WTC11 (cell line): ENCODE measurements around the gene PHACTR3.

Source experiments
- ATF1 ChIP-seq: sonication (generic); formaldehyde crosslinking; IDR thresholded peaks from 2 replicates; pipeline ENCODE4 v1.8.1; 2023; ENCODE audit warnings: mild to moderate bottlenecking, moderate library complexity, missing genetic modification reagents
- CREB1 ChIP-seq: sonication (generic); formaldehyde crosslinking; IDR thresholded peaks from 2 replicates; pipeline ENCODE4 v1.8.0; 2023; ENCODE audit warnings: mild to moderate bottlenecking, missing genetic modification reagents
- CTCF ChIP-seq: fragments of 200-600 bp; IDR thresholded peaks from 2 replicates; pipeline ENCODE4 v1.8.0; 2022; ENCODE audit warnings: antibody characterized with exemption
- GRHL2 ChIP-seq: fragments of 250-450 bp; sonication (Bioruptor Pico); IDR thresholded peaks from 2 replicates; pipeline ENCODE4 v1.8.0; 2022; ENCODE audit warnings: mild to moderate bottlenecking, moderate library complexity; ENCODE audit not compliant: insufficient replicate concordance, severe bottlenecking
- MAX ChIP-seq: sonication (generic); formaldehyde crosslinking; IDR thresholded peaks from 2 replicates; pipeline ENCODE4 v1.8.0; 2022; ENCODE audit warnings: mild to moderate bottlenecking, missing genetic modification reagents
- NFE2L1 ChIP-seq: sonication (generic); formaldehyde crosslinking; IDR thresholded peaks from 2 replicates; pipeline ENCODE4 v1.8.1; 2023; ENCODE audit warnings: missing genetic modification reagents
- NFYB ChIP-seq: sonication (generic); formaldehyde crosslinking; conservative IDR thresholded peaks from 2 replicates; pipeline ENCODE4 v1.8.0; 2022; ENCODE audit warnings: low read depth, missing genetic modification reagents
- SMAD3 ChIP-seq: sonication (generic); formaldehyde crosslinking; IDR thresholded peaks from 2 replicates; pipeline ENCODE4 v1.8.0; 2022; ENCODE audit warnings: missing genetic modification reagents, mild to moderate bottlenecking, borderline replicate concordance
- SP1 ChIP-seq: sonication (generic); formaldehyde crosslinking; conservative IDR thresholded peaks from 2 replicates; pipeline ENCODE4 v1.8.1; 2022; ENCODE audit warnings: missing genetic modification reagents
- TCF7 ChIP-seq: sonication (generic); formaldehyde crosslinking; IDR thresholded peaks from 2 replicates; pipeline ENCODE4 v1.8.0; 2022; ENCODE audit warnings: mild to moderate bottlenecking, low read depth, missing genetic modification reagents, moderate library complexity
- TEAD1 ChIP-seq: sonication (generic); formaldehyde crosslinking; IDR thresholded peaks from 2 replicates; pipeline ENCODE4 v1.8.0; 2022; ENCODE audit warnings: mild to moderate bottlenecking, missing genetic modification reagents
- ZNF121 ChIP-seq: sonication (generic); formaldehyde crosslinking; IDR thresholded peaks from 2 replicates; pipeline ENCODE4 v1.8.0; 2023; ENCODE audit warnings: missing genetic modification reagents
- TF ChIP-seq, protein P1 (sequence below): sonication (generic); formaldehyde crosslinking; IDR thresholded peaks from 2 replicates; pipeline ENCODE4 v1.8.1; 2022; ENCODE audit warnings: low read depth, missing genetic modification reagents, borderline replicate concordance

- TF ChIP-seq CTCF (no peak), TCF7 (CRISPR knock-in tag) (no peak), NFYB (CRISPR knock-in tag) (no peak), NFE2L1 (CRISPR knock-in tag) (no peak), ATF1 (CRISPR knock-in tag) (no peak), GRHL2 (CRISPR knock-in tag) (no peak), CREB1 (no peak), SP1 (CRISPR knock-in tag) (no peak), MAX (CRISPR knock-in tag) (no peak), SMAD3 (CRISPR knock-in tag) (no peak), TEAD1 (CRISPR knock-in tag) (no peak), ZNF121 (CRISPR knock-in tag) (no peak)
- TF ChIP-seq, protein P1, sequence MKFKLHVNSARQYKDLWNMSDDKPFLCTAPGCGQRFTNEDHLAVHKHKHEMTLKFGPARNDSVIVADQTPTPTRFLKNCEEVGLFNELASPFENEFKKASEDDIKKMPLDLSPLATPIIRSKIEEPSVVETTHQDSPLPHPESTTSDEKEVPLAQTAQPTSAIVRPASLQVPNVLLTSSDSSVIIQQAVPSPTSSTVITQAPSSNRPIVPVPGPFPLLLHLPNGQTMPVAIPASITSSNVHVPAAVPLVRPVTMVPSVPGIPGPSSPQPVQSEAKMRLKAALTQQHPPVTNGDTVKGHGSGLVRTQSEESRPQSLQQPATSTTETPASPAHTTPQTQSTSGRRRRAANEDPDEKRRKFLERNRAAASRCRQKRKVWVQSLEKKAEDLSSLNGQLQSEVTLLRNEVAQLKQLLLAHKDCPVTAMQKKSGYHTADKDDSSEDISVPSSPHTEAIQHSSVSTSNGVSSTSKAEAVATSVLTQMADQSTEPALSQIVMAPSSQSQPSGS (CRISPR knock-in tag), result no peak
Observed at GRCh38 chr20:59578436-59579403, 25.6 kb upstream of the PHACTR3 start.
